ENCODE data around the gene TCIRG1. TPM values are rescaled to one million over a fixed set of nuclear protein-coding genes. Genes with fewer than 3 reads are reported as not detected.

The TCIRG1 gene
- total and polyA plus RNA-seq, 4 donors: 32.2 to 96.1 (median 44.5) TPM

DNA sequence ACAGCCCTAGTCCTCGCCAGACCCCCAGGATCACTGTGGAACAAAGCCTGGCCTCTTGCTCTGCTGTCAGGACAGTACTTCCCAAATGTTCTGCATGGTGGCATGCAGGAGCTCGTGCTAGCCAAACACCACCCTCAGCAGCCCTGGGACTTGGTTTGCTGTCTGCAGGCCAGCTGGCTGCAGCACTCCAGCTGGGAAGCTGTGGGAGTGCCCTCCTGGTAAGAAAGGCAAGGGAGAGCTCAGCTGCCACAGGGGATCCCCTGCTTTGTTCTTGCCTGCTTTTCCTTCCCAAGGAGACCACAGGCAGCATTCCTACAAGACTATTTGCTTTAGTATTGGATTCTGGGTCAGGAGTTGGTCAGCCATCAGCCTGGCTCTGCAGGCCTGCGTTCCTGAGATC, 27.9 kb downstream of the TCIRG1 start:
- 88% methylated on average over 3 of the region's 3 CpGs for WGBS
- Histone ChIP-seq H3K27me3 (ENCODE audit: control insufficient read depth in 4 of 4, insufficient read depth in 4 of 4, low read length in 3 of 4) (no peaks in the 10 kb centered on the region), H3K9me3 (ENCODE audit: control insufficient read depth in 4 of 4, low read length in 3 of 4) (no peaks in the 10 kb centered on the region), H3K36me3 (ENCODE audit: control insufficient read depth in 4 of 4, insufficient read depth in 3 of 4, low read depth in 1 of 4, low read length in 3 of 4) (peaks cover 12 to 88% (median 49%) of the 10 kb centered on the region in 4 donors), H3K4me1 (ENCODE audit: control insufficient read depth in 4 of 4, insufficient read depth in 4 of 4, low read length in 3 of 4) (no peaks in the 10 kb centered on the region), H3K4me3 (ENCODE audit: low read depth in 1 of 3, low read length in 3 of 3) (no peak overlapping the region), H3K27ac (ENCODE audit: low read depth in 1 of 2, low read length in 2 of 2) (no peak overlapping the region), H3K9ac (ENCODE audit: low read depth in 1 of 2, low read length in 2 of 2) (no peak overlapping the region)
- DNase-seq (ENCODE audit: low spot score): no peak
- TF ChIP-seq, protein P1, sequence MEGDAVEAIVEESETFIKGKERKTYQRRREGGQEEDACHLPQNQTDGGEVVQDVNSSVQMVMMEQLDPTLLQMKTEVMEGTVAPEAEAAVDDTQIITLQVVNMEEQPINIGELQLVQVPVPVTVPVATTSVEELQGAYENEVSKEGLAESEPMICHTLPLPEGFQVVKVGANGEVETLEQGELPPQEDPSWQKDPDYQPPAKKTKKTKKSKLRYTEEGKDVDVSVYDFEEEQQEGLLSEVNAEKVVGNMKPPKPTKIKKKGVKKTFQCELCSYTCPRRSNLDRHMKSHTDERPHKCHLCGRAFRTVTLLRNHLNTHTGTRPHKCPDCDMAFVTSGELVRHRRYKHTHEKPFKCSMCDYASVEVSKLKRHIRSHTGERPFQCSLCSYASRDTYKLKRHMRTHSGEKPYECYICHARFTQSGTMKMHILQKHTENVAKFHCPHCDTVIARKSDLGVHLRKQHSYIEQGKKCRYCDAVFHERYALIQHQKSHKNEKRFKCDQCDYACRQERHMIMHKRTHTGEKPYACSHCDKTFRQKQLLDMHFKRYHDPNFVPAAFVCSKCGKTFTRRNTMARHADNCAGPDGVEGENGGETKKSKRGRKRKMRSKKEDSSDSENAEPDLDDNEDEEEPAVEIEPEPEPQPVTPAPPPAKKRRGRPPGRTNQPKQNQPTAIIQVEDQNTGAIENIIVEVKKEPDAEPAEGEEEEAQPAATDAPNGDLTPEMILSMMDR (IDR thresholded peaks at IDR 0.05; ENCODE audit: low read depth, low read length, missing input control): no peak
- no peak for TF ChIP-seq FOXA1 (IDR thresholded peaks at IDR 0.05)
- no peak for TF ChIP-seq HNF4A (conservative IDR thresholded peaks at IDR 0.05)
- no peak for TF ChIP-seq EGR1 (IDR thresholded peaks at IDR 0.05; ENCODE audit: low read depth in 2 of 2)
- TF ChIP-seq HNF4G (IDR thresholded peaks at IDR 0.05): no peak
- TF ChIP-seq, protein P2, sequence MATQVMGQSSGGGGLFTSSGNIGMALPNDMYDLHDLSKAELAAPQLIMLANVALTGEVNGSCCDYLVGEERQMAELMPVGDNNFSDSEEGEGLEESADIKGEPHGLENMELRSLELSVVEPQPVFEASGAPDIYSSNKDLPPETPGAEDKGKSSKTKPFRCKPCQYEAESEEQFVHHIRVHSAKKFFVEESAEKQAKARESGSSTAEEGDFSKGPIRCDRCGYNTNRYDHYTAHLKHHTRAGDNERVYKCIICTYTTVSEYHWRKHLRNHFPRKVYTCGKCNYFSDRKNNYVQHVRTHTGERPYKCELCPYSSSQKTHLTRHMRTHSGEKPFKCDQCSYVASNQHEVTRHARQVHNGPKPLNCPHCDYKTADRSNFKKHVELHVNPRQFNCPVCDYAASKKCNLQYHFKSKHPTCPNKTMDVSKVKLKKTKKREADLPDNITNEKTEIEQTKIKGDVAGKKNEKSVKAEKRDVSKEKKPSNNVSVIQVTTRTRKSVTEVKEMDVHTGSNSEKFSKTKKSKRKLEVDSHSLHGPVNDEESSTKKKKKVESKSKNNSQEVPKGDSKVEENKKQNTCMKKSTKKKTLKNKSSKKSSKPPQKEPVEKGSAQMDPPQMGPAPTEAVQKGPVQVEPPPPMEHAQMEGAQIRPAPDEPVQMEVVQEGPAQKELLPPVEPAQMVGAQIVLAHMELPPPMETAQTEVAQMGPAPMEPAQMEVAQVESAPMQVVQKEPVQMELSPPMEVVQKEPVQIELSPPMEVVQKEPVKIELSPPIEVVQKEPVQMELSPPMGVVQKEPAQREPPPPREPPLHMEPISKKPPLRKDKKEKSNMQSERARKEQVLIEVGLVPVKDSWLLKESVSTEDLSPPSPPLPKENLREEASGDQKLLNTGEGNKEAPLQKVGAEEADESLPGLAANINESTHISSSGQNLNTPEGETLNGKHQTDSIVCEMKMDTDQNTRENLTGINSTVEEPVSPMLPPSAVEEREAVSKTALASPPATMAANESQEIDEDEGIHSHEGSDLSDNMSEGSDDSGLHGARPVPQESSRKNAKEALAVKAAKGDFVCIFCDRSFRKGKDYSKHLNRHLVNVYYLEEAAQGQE (IDR thresholded peaks at IDR 0.05): no peak
- TF ChIP-seq TAF1 (conservative IDR thresholded peaks at IDR 0.05): no peak
- TF ChIP-seq NR2F2 (IDR thresholded peaks at IDR 0.05): no peak
- TF ChIP-seq YY1 (IDR thresholded peaks at IDR 0.05): no peak
- TF ChIP-seq SP1 (IDR thresholded peaks at IDR 0.05): no peak
- TF ChIP-seq, protein P3, sequence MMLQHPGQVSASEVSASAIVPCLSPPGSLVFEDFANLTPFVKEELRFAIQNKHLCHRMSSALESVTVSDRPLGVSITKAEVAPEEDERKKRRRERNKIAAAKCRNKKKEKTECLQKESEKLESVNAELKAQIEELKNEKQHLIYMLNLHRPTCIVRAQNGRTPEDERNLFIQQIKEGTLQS (IDR thresholded peaks at IDR 0.05): no peak
- no peak for TF ChIP-seq RXRA (IDR thresholded peaks at IDR 0.05)
- TF ChIP-seq GABPA (IDR thresholded peaks at IDR 0.05 in 1 of 2, conservative IDR thresholded peaks at IDR 0.05 in 1 of 2): no peak
- TF ChIP-seq, protein P4, sequence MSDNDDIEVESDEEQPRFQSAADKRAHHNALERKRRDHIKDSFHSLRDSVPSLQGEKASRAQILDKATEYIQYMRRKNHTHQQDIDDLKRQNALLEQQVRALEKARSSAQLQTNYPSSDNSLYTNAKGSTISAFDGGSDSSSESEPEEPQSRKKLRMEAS (IDR thresholded peaks at IDR 0.05): no peak

DNA sequence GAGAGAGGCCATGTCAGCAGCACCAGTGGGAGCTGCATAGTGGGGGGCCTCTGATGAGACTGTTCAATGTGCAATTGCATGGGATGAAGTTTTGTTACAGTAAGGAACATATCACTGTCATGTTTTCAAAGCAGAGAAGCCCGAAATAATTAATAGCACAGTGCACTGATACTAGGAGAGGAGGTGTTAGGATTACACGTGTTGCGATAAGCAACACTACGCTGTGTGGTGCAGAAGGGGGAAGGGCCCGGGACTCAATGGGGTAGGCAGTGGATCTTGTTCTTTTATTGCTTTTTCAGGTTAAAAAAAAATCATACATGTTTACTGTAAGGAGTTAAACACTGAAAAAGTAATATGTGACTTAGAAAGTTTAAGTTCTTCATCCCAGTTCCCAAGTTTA, 29.2 kb downstream of the TCIRG1 start:
- WGBS: 95% methylated on average over 5 of the region's 5 CpGs
- H3K4me1 ChIP-seq (ENCODE audit: control insufficient read depth in 4 of 4, insufficient read depth in 4 of 4, low read length in 3 of 4): no peaks in the 10 kb centered on the region
- no peak overlapping the region for H3K9ac ChIP-seq (ENCODE audit: low read depth in 1 of 2, low read length in 2 of 2)
- no peak overlapping the region for H3K4me3 ChIP-seq (ENCODE audit: low read depth in 1 of 3, low read length in 3 of 3)
- H3K27ac ChIP-seq (ENCODE audit: low read depth in 1 of 2, low read length in 2 of 2): no peak overlapping the region
- H3K36me3 ChIP-seq (ENCODE audit: control insufficient read depth in 4 of 4, insufficient read depth in 3 of 4, low read depth in 1 of 4, low read length in 3 of 4): peaks cover 8 to 75% (median 42%) of the 10 kb centered on the region in 4 donors
- no peak for DNase-seq (ENCODE audit: low spot score)
- no peaks in the 10 kb centered on the region for H3K27me3 ChIP-seq (ENCODE audit: control insufficient read depth in 4 of 4, insufficient read depth in 4 of 4, low read length in 3 of 4)
- TF ChIP-seq GABPA (IDR thresholded peaks at IDR 0.05 in 1 of 2, conservative IDR thresholded peaks at IDR 0.05 in 1 of 2) (no peak), RXRA (IDR thresholded peaks at IDR 0.05) (no peak), TAF1 (conservative IDR thresholded peaks at IDR 0.05) (no peak), RAD21 (IDR thresholded peaks at IDR 0.05) (no peak), NR2F2 (IDR thresholded peaks at IDR 0.05) (no peak)
- H3K9me3 ChIP-seq (ENCODE audit: control insufficient read depth in 4 of 4, low read length in 3 of 4): no peaks in the 10 kb centered on the region
